A549 (cell line): ENCODE results near the gene ARHGDIA. TPM values are rescaled to one million over a fixed set of nuclear protein-coding genes. Genes with fewer than 3 reads are reported as not detected.

Source experiments
- ATAC-seq, 2 experiments: fragments of 200-7000 bp in 1 of 2; fragments of >200 bp in 1 of 2; cut with Nextera tagmentation in 1 of 2; cut with Tn5 transposase in 1 of 2; 3 replicates each; pipeline versions ENCODE4 v1.8.0 to v1.9.1; 2018 to 2020; ENCODE audit warnings: mild to moderate bottlenecking in 1 of 2, moderate library complexity in 1 of 2
- CTCF ChIA-PET: fragments of 300-600 bp; sonication (Branson Sonifier 250); formaldehyde crosslinking; extraction: SDS; loops from one replicate; lab custom pipeline; 2021; ENCODE audit warnings: antibody characterized with exemption, inconsistent platforms; lab: Yijun Ruan, JAX
- POLR2A ChIA-PET: fragments of 350-600 bp; formaldehyde crosslinking; extraction: SDS; loops from one replicate; lab custom pipeline; 2021; ENCODE audit warnings: antibody characterized with exemption, inconsistent platforms; lab: Yijun Ruan, JAX
- DNase-seq, 2 experiments: peaks; one replicate each; pipeline versions ENCODE4 v3.0.0 to v3.0.0-alpha.2; 2011 to 2016; ENCODE audit warnings: low read depth in 1 of 2, low spot score in 1 of 2
- FAIRE-seq: peaks from 2 replicates; lab custom pipeline; 2011; peaks lifted over from hg19 to GRCh38; lab: Jason Lieb, UNC
- H3K27ac ChIP-seq, 2 experiments: fragments of >200 bp; sonication (Bioruptor Twin); formaldehyde crosslinking; 3 replicates each; pipeline ENCODE4 v1.5.1; 2016 to 2017
- H3K4me1 ChIP-seq: fragments of >200 bp; sonication (Bioruptor Twin); formaldehyde crosslinking; 3 replicates; pipeline ENCODE4 v1.6.1; 2016
- H3K4me2 ChIP-seq: fragments of >200 bp; sonication (Bioruptor Twin); formaldehyde crosslinking; 3 replicates; pipeline ENCODE4 v1.6.1; 2016
- H3K4me3 ChIP-seq: fragments of >200 bp; sonication (Bioruptor Twin); formaldehyde crosslinking; 3 replicates; pipeline ENCODE4 v1.5.1; 2016
- H3K9me3 ChIP-seq: fragments of >200 bp; sonication (Bioruptor Twin); formaldehyde crosslinking; 3 replicates; pipeline ENCODE4 v1.6.1; 2016
- CBX2 ChIP-seq: fragments of 200-600 bp; sonication (generic); IDR thresholded peaks from 2 replicates; pipeline ENCODE4 v1.6.1; 2016; ENCODE audit warnings: low read depth, mild to moderate bottlenecking, borderline replicate concordance
- CBX8 ChIP-seq: fragments of 200-600 bp; sonication (generic); IDR thresholded peaks from 2 replicates; pipeline ENCODE4 v1.6.1; 2016
- E2F6 ChIP-seq: IDR thresholded peaks from 2 replicates; pipeline ENCODE4 v1.6.1; 2012; ENCODE audit warnings: low read depth, borderline replicate concordance
- FOSL2 ChIP-seq, 2 experiments: fragments of 450-650 bp in 1 of 2; fragments of >200 bp in 1 of 2; sonication (Bioruptor Twin) in 1 of 2; formaldehyde crosslinking; IDR thresholded peaks; 2 replicates each; pipeline versions ENCODE4 v1.5.0 to v1.6.1; 2016 to 2020; ENCODE audit warnings: mild to moderate bottlenecking in 1 of 2, moderate library complexity in 1 of 2
- FOXS1 ChIP-seq: fragments of 250-450 bp; sonication (Bioruptor Pico); IDR thresholded peaks from 2 replicates; pipeline ENCODE4 v1.5.0; 2020; ENCODE audit warnings: mild to moderate bottlenecking, moderate library complexity
- HDAC2 ChIP-seq: fragments of 200-600 bp; sonication (generic); IDR thresholded peaks from 2 replicates; pipeline ENCODE4 v1.6.1; 2016
- HOXA7 ChIP-seq: fragments of 250-450 bp; sonication (Bioruptor Pico); IDR thresholded peaks from 2 replicates; pipeline ENCODE4 v1.5.0; 2020; ENCODE audit warnings: mild to moderate bottlenecking, moderate library complexity
- HOXB5 ChIP-seq: fragments of 250-450 bp; sonication (Bioruptor Pico); IDR thresholded peaks from 2 replicates; pipeline ENCODE4 v1.5.0; 2020; ENCODE audit warnings: mild to moderate bottlenecking, moderate library complexity
- JUN ChIP-seq, 2 experiments: fragments of >200 bp; sonication (Bioruptor Twin); formaldehyde crosslinking; IDR thresholded peaks; 2 replicates in 1 of 2; 3 replicates in 1 of 2; pipeline ENCODE4 v1.6.1; 2016 to 2017
- KDM1A ChIP-seq: fragments of 200-600 bp; sonication (generic); IDR thresholded peaks from 2 replicates; pipeline ENCODE4 v1.6.1; 2016; ENCODE audit warnings: low read depth, mild to moderate bottlenecking
- MAFK ChIP-seq: fragments of 450-650 bp; IDR thresholded peaks from 2 replicates; pipeline ENCODE4 v1.6.1; 2014; ENCODE audit not compliant: partially characterized antibody
- MAZ ChIP-seq: fragments of 150-350 bp; IDR thresholded peaks from 2 replicates; pipeline ENCODE4 v1.6.1; 2014; ENCODE audit warnings: antibody characterized with exemption, low read depth, low read length, borderline replicate concordance
- RFX5 ChIP-seq: fragments of 450-650 bp; IDR thresholded peaks from 2 replicates; pipeline ENCODE4 v1.7.1; 2014; ENCODE audit warnings: antibody characterized with exemption, mild to moderate bottlenecking, moderate library complexity
- RNF2 ChIP-seq: fragments of 200-600 bp; sonication (generic); IDR thresholded peaks from 2 replicates; pipeline ENCODE4 v1.6.1; 2016; ENCODE audit warnings: low read depth, mild to moderate bottlenecking, antibody characterized with exemption, moderate library complexity, borderline replicate concordance
- TP53 ChIP-seq: fragments of 250-450 bp; sonication (Bioruptor Pico); IDR thresholded peaks from 2 replicates; pipeline ENCODE4 v1.5.0; 2021; ENCODE audit warnings: mild to moderate bottlenecking, moderate library complexity
- ZNF302 ChIP-seq: fragments of 250-450 bp; sonication (Bioruptor Pico); IDR thresholded peaks from 2 replicates; pipeline ENCODE4 v1.9.0; 2021; ENCODE audit warnings: inconsistent platforms, mild to moderate bottlenecking, moderate library complexity
- WGBS: methylation state at CpG from one replicate; pipeline ENCODE4 v1.1.6; 2017; ENCODE audit errors: missing lambda C conversion rate; 5-methylcytosine and 5-hydroxymethylcytosine counted together
- polyA plus RNA-seq, 4 experiments: library from polyadenylated mRNA; depleted of rRNA in 3 of 4; stranded (reverse); fragments of >200 nt; fragmentation: RNase III in 1 of 4; extraction: RNeasy Plus Mini Kit Qiagen cat#74134 plus additional on column Dnase treatment in 1 of 4; gene quantifications; 2 replicates in 3 of 4; 3 replicates in 1 of 4; pipeline ENCODE4 v1.2.3, GENCODE V29; 2011 to 2017
- TF ChIP-seq, protein P1 (sequence below): fragments of 200-600 bp; sonication (generic); IDR thresholded peaks from 2 replicates; pipeline ENCODE4 v1.6.1; 2016; ENCODE audit warnings: antibody characterized with exemption, mild to moderate bottlenecking, moderate library complexity

ARHGDIA gene
- polyA plus RNA-seq, 2 of the 4 experiments (the other 2 are of a cell fraction), result 64.0 to 503 TPM

- CTCF ChIA-PET, result interaction anchor here (1.1 to 4.0 kb wide), 7 partner anchors 10 to 90 kb away, joined by 3 to 25 read pairs (median 6); partner anchors contain the start of gene PPP1R27
- peaks cover 13% of the 10 kb centered on the region for H3K4me1 ChIP-seq
- H3K4me3 ChIP-seq, result no peak overlapping the region
- DNase-seq (no peak), FAIRE-seq (no peak)
- H3K27ac ChIP-seq, result no peak overlapping the region; a peak in 1 of 6 replicates
- TF ChIP-seq TP53 (CRISPR knock-in tag) (no peak), ZNF302 (CRISPR knock-in tag) (no peak), JUN (IDR thresholded peaks at IDR 0.05) (no peak), E2F6 (no peak), HOXA7 (no peak), CBX8 (no peak), CBX2 (no peak)
- TF ChIP-seq, protein P1, sequence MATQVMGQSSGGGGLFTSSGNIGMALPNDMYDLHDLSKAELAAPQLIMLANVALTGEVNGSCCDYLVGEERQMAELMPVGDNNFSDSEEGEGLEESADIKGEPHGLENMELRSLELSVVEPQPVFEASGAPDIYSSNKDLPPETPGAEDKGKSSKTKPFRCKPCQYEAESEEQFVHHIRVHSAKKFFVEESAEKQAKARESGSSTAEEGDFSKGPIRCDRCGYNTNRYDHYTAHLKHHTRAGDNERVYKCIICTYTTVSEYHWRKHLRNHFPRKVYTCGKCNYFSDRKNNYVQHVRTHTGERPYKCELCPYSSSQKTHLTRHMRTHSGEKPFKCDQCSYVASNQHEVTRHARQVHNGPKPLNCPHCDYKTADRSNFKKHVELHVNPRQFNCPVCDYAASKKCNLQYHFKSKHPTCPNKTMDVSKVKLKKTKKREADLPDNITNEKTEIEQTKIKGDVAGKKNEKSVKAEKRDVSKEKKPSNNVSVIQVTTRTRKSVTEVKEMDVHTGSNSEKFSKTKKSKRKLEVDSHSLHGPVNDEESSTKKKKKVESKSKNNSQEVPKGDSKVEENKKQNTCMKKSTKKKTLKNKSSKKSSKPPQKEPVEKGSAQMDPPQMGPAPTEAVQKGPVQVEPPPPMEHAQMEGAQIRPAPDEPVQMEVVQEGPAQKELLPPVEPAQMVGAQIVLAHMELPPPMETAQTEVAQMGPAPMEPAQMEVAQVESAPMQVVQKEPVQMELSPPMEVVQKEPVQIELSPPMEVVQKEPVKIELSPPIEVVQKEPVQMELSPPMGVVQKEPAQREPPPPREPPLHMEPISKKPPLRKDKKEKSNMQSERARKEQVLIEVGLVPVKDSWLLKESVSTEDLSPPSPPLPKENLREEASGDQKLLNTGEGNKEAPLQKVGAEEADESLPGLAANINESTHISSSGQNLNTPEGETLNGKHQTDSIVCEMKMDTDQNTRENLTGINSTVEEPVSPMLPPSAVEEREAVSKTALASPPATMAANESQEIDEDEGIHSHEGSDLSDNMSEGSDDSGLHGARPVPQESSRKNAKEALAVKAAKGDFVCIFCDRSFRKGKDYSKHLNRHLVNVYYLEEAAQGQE, result no peak
- TF ChIP-seq, all 56 proteins: peak for 0
- no peaks in the 10 kb centered on the region for H3K9me3 ChIP-seq
- H3K4me2 ChIP-seq, result no peak overlapping the region
- ATAC-seq, result no peak
- POLR2A ChIA-PET, result interaction anchor here (1.3 kb wide), 1 partner anchor 10 kb away, joined by 3 read pairs; the partner anchor contains the start of gene MCRIP1
- WGBS, result 95% methylated on average over 30 of the region's 30 CpGs
Measured at GRCh38 chr17:81822996-81823819, 47.9 kb downstream of the ARHGDIA start.

DNA sequence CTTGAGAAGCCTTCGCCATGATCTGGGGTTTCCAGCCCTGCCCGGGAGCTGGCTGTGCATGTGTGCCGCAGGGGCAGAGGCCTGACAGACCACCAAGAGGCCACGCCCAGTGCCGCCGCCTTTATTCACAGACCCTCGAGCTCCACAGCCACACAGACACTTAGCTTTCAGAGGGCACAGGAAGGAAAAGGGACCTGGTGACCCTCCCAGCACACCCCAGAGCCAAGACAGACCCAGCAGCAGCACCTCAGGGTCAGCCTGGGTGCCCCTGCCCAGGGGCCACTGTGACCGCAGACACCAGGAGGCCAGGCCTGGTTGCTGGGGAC lies 48.9 kb downstream of the ARHGDIA start:
- H3K4me2 ChIP-seq, result peak overlapping the region; percentile 48
- 90% methylated on average over 3 of the region's 8 CpGs for WGBS
- no peaks in the 10 kb centered on the region for H3K9me3 ChIP-seq
- H3K4me1 ChIP-seq, result peaks cover 19% of the 10 kb centered on the region
- ChIA-PET POLR2A (interaction anchor here (1.0 to 1.3 kb wide), 2 partner anchors 11 kb away, joined by 3 to 4 read pairs; partner anchors contain the start of gene MCRIP1), CTCF (interaction anchor here (0.7 to 4.0 kb wide), 21 partner anchors 8 to 136 kb away, joined by 3 to 25 read pairs (median 4); partner anchors contain the start of gene PPP1R27)
- no peak for DNase-seq
- no peak for ATAC-seq
- no peak overlapping the region for H3K4me3 ChIP-seq
- peak overlapping the region; percentile 54 to 81; a peak in 4 of 6 replicates for H3K27ac ChIP-seq
- TF ChIP-seq E2F6 (no peak), KDM1A (no peak), RNF2 (no peak), MAFK (no peak), HOXB5 (CRISPR knock-in tag) (no peak), FOSL2 (IDR thresholded peaks at IDR 0.05) (no peak), FOSL2 (CRISPR knock-in tag; IDR thresholded peaks at IDR 0.05) (no peak), FOXS1 (CRISPR knock-in tag) (no peak), RFX5 (no peak), HOXA7 (no peak), CBX2 (no peak), MAZ (no peak), HDAC2 (no peak)
- FAIRE-seq, result no peak
